CD14-positive monocyte (primary cell): Measurements from ENCODE around the gene TMA16. TPM values are rescaled to one million over a fixed set of nuclear protein-coding genes. Genes with fewer than 3 reads are reported as not detected.

Experiments used
- DNase-seq, 3 donors: peaks; one replicate each; pipeline ENCODE4 v3.0.0-alpha.2; 2011 to 2022
- H2AFZ ChIP-seq: 2 replicates; pipeline ENCODE4 v1.6.0; 2012; ENCODE audit warnings: mild to moderate bottlenecking, low read depth, low read length, inconsistent platforms; ENCODE audit not compliant: insufficient read depth, poor library complexity, severe bottlenecking
- H3K27ac ChIP-seq, 2 donors: 1 replicate in 1 of 2; 2 replicates in 1 of 2; pipeline ENCODE4 v1.5.1; 2012 to 2013; ENCODE audit warnings: low read length in 2 of 2, control low read depth in 1 of 2, inconsistent platforms in 1 of 2, low read depth in 1 of 2, mild to moderate bottlenecking in 1 of 2
- H3K27me3 ChIP-seq, 2 donors: one replicate each; pipeline versions ENCODE4 v1.6.0 to v1.6.1; 2011 to 2013; ENCODE audit warnings: low read length in 2 of 2; ENCODE audit not compliant: control insufficient read depth in 2 of 2, insufficient read depth in 2 of 2
- H3K36me3 ChIP-seq, 2 donors: replicated peaks in 1 of 2; 1 replicate in 1 of 2; 2 replicates in 1 of 2; pipeline versions ENCODE4 v1.5.1 to v1.6.1; 2012 to 2013; ENCODE audit warnings: low read length in 2 of 2, control low read depth in 1 of 2, inconsistent platforms in 1 of 2, mild to moderate bottlenecking in 1 of 2; ENCODE audit not compliant: insufficient read depth in 2 of 2, control insufficient read depth in 1 of 2
- H3K4me1 ChIP-seq, 2 donors: 1 replicate in 1 of 2; 2 replicates in 1 of 2; pipeline versions ENCODE4 v1.5.1 to v1.6.1; 2012 to 2013; ENCODE audit warnings: low read length in 2 of 2, control low read depth in 1 of 2, inconsistent platforms in 1 of 2, mild to moderate bottlenecking in 1 of 2, moderate library complexity in 1 of 2; ENCODE audit not compliant: insufficient read depth in 2 of 2, control insufficient read depth in 1 of 2
- H3K4me2 ChIP-seq: replicated peaks from 2 replicates; pipeline ENCODE3; 2012; ENCODE audit warnings: low read length, moderate library complexity, mild to moderate bottlenecking; ENCODE audit not compliant: poor library complexity, severe bottlenecking; ENCODE audit errors: extremely low read depth
- H3K4me3 ChIP-seq, 3 experiments: fragments of 200-600 bp in 1 of 3; sonication (generic) in 1 of 3; replicated peaks in 1 of 3; 1 replicate in 2 of 3; 2 replicates in 1 of 3; pipeline ENCODE4 v1.5.1; 2011 to 2013; ENCODE audit warnings: low read length in 3 of 3, mild to moderate bottlenecking in 3 of 3, control low read depth in 2 of 3, low read depth in 2 of 3, inconsistent platforms in 1 of 3, moderate library complexity in 1 of 3
- H3K79me2 ChIP-seq: 2 replicates; pipeline ENCODE4 v1.6.0; 2012; ENCODE audit warnings: mild to moderate bottlenecking, control low read depth, inconsistent platforms, low read length, moderate library complexity; ENCODE audit not compliant: insufficient read depth
- H3K9ac ChIP-seq: 2 replicates; pipeline ENCODE4 v1.6.0; 2017; ENCODE audit warnings: low read length, mild to moderate bottlenecking; ENCODE audit not compliant: insufficient read depth, poor library complexity, severe bottlenecking
- H3K9me3 ChIP-seq, 2 donors: replicated peaks in 1 of 2; 1 replicate in 1 of 2; 2 replicates in 1 of 2; pipeline versions ENCODE4 v1.5.1 to v1.6.1; 2012 to 2013; ENCODE audit warnings: low read length in 2 of 2, control low read depth in 1 of 2; ENCODE audit not compliant: control insufficient read depth in 1 of 2, insufficient read depth in 1 of 2
- H4K20me1 ChIP-seq: 2 replicates; pipeline ENCODE4 v1.6.0; 2012; ENCODE audit warnings: mild to moderate bottlenecking, low read length, control low read depth, moderate library complexity; ENCODE audit not compliant: insufficient read depth
- H3K27ac Mint-ChIP-seq, 7 donors: one replicate each; pipeline ENCODE4 v1.8.0; 2020; ENCODE audit warnings: mild to moderate bottlenecking in 7 of 7, mixed read lengths in 7 of 7, moderate library complexity in 6 of 7, inconsistent platforms in 2 of 7
- H3K27me3 Mint-ChIP-seq, 3 donors: one replicate each; pipeline ENCODE4 v1.8.0; 2021 to 2022; ENCODE audit warnings: low read depth in 3 of 3, mild to moderate bottlenecking in 3 of 3, mixed read lengths in 3 of 3, moderate library complexity in 3 of 3, inconsistent platforms in 1 of 3
- H3K36me3 Mint-ChIP-seq, 2 donors: one replicate each; pipeline ENCODE4 v1.8.0; 2020; ENCODE audit warnings: mixed read lengths in 2 of 2, inconsistent platforms in 1 of 2, mild to moderate bottlenecking in 1 of 2
- H3K4me1 Mint-ChIP-seq: one replicate; pipeline ENCODE4 v1.8.0; 2020; ENCODE audit warnings: mild to moderate bottlenecking, mixed read lengths
- H3K4me3 Mint-ChIP-seq, 2 donors: one replicate each; pipeline ENCODE4 v1.8.0; 2020; ENCODE audit warnings: mild to moderate bottlenecking in 2 of 2, mixed read lengths in 2 of 2, moderate library complexity in 1 of 2
- H3K9me3 Mint-ChIP-seq, 7 donors: one replicate each; pipeline ENCODE4 v1.8.0; 2020 to 2022; ENCODE audit warnings: mixed read lengths in 7 of 7, mild to moderate bottlenecking in 6 of 7, moderate library complexity in 6 of 7, inconsistent platforms in 2 of 7
- CTCF ChIP-seq: fragments of 200-600 bp; IDR thresholded peaks from one replicate; pipeline ENCODE4 v1.8.0; 2022; ENCODE audit warnings: antibody characterized with exemption, mild to moderate bottlenecking
- WGBS: methylation state at CpG from one replicate; pipeline ENCODE4 v1.1.5; 2013; ENCODE audit warnings: missing lambda C conversion rate; ENCODE audit not compliant: insufficient coverage; 5-methylcytosine and 5-hydroxymethylcytosine counted together
- intact Hi-C, 2 donors: fragments of 100-400 bp; cut with micrococcal nuclease; formaldehyde crosslinking; loops; one replicate each; pipeline versions ENCODE4 v1.15.0 to v1.15.1; 2023
- polyA plus RNA-seq, 3 donors: library from polyadenylated mRNA; depleted of rRNA in 1 of 3; unstranded in 2 of 3; stranded (reverse) in 1 of 3; fragments of 300-500 nt in 2 of 3; fragments of >200 nt in 1 of 3; fragmentation: Illumina TruSeq in 2 of 3; gene quantifications; 1 replicate in 2 of 3; 2 replicates in 1 of 3; pipeline ENCODE4 v1.2.3, GENCODE V29; 2012 to 2021

The TMA16 gene
- polyA plus RNA-seq, 3 donors: 7.7 to 8.2 (median 8.2) TPM

GRCh38 chr4:163553146-163553545 is 58.7 kb downstream of the TMA16 start:
- H3K4me1 ChIP-seq: peaks cover 25 to 56% of the 10 kb centered on the region in 2 donors
- intact Hi-C loops: loop anchor here in 1 of 2 donors (5.0 to 10.0 kb wide), 3 partner anchors 129 to 388 kb away; partner anchors contain the start of gene NAF1
- H3K79me2 ChIP-seq: peaks cover 54% of the 10 kb centered on the region
- Mint-ChIP-seq H3K4me1 (peaks cover 56% of the 10 kb centered on the region), H3K9me3 (no peaks in the 10 kb centered on the region), H3K27me3 (peaks cover 0 to 1% (median 0%) of the 10 kb centered on the region in 3 donors), H3K27ac (no peak overlapping the region), H3K36me3 (peaks cover 54 to 68% of the 10 kb centered on the region in 2 donors), H3K4me3 (no peak overlapping the region)
- H3K4me2 ChIP-seq: no peak overlapping the region
- peaks cover 82% of the 10 kb centered on the region for H4K20me1 ChIP-seq
- no peak for TF ChIP-seq CTCF
- H3K9me3 ChIP-seq: no peaks in the 10 kb centered on the region
- no peak overlapping the region for H3K4me3 ChIP-seq
- 100% methylated on average over 2 of the region's 4 CpGs for WGBS
- H2AFZ ChIP-seq: no peak overlapping the region
- H3K36me3 ChIP-seq: peaks cover 58 to 82% of the 10 kb centered on the region in 2 donors
- DNase-seq: no peak
- no peak overlapping the region for H3K9ac ChIP-seq
- no peak overlapping the region for H3K27ac ChIP-seq
- no peaks in the 10 kb centered on the region for H3K27me3 ChIP-seq

GRCh38 chr4:163554870-163555465 is 60.5 kb downstream of the TMA16 start:
- Histone ChIP-seq H3K4me3 (no peak overlapping the region), H3K4me2 (no peak overlapping the region), H3K79me2 (peaks cover 56% of the 10 kb centered on the region), H3K27ac (peak overlapping the region in 1 of 2 donors; percentile 37), H2AFZ (no peak overlapping the region), H3K27me3 (no peaks in the 10 kb centered on the region), H4K20me1 (peaks cover 75% of the 10 kb centered on the region), H3K9ac (no peak overlapping the region), H3K9me3 (no peaks in the 10 kb centered on the region), H3K4me1 (peaks cover 38 to 70% of the 10 kb centered on the region in 2 donors), H3K36me3 (peaks cover 50 to 65% of the 10 kb centered on the region in 2 donors)
- no peaks in the 10 kb centered on the region for H3K9me3 Mint-ChIP-seq
- no peak overlapping the region for H3K4me3 Mint-ChIP-seq
- intact Hi-C loops: loop anchor here (2.0 to 10.0 kb wide), 6 partner anchors 37 to 390 kb away; partner anchors contain the start of gene NAF1 (in 1 of the 2)
- peaks cover 67% of the 10 kb centered on the region for H3K4me1 Mint-ChIP-seq
- peaks cover 0 to 4% (median 0%) of the 10 kb centered on the region in 3 donors for H3K27me3 Mint-ChIP-seq
- peak; percentile 86 for TF ChIP-seq CTCF
- DNase-seq: peak in 2 of 3 donors; percentile 21 to 48
- WGBS: 0% methylated on average over 1 of the region's 3 CpGs
- H3K36me3 Mint-ChIP-seq: peaks cover 48 to 62% of the 10 kb centered on the region in 2 donors
- H3K27ac Mint-ChIP-seq: peak overlapping the region in 2 of 7 donors; percentile 46 to 81
